Measurements from ENCODE around the gene LRRC75B. TPM values are rescaled to one million over a fixed set of nuclear protein-coding genes. Genes with fewer than 3 reads are reported as not detected.

The LRRC75B gene
- total and polyA plus RNA-seq, 2 of the 13 experiments (the other 11 are each of a cell fraction or from before 2014, with no cell fraction given) = 11.8 to 34.8 TPM

DNA sequence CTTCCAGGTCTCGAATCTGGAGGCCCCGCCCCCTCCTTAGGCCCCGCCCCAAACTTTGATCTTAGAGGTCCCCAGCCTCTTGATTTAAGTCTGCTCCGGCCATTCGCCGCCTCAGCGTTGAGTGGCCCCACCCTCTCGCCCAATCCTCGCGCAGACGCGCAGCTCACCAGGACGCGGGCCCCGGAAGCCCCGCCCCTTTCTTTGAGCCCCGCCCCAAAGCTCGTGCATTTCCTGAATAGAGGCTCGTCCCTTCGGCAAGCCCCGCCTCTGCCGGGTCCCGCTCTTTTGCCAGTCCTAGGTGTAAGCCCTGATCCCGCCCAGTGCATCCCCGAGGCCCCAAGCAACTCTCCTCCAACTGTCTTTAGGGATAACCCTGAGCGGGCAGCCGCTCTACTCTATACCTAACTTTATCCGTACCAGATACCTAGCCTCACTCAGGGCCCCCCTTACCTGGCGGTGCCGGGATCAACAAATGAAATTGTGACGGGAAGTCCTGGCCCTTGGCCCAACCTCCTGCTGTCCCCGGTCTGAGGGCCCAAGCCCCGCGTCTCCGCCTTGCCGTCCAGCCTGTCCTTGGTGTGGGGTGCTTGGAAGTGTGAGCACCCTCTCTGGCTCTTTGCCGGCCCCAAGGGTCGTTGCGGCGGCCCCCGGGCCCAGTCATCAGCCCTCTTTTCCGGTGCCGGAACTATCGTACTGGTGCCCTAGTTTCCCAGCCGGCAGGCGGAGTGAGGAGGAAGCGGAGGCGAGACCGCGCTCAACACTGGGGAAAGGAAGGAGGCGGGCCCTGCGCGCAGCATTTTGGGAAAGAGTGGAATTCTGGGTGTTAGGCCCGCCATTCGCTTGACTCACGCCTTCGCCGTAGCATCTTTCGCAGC is 37.5 kb downstream of the LRRC75B start, which contains the start of gene SNRPD3 (continued):
- TF ChIP-seq, protein P1, sequence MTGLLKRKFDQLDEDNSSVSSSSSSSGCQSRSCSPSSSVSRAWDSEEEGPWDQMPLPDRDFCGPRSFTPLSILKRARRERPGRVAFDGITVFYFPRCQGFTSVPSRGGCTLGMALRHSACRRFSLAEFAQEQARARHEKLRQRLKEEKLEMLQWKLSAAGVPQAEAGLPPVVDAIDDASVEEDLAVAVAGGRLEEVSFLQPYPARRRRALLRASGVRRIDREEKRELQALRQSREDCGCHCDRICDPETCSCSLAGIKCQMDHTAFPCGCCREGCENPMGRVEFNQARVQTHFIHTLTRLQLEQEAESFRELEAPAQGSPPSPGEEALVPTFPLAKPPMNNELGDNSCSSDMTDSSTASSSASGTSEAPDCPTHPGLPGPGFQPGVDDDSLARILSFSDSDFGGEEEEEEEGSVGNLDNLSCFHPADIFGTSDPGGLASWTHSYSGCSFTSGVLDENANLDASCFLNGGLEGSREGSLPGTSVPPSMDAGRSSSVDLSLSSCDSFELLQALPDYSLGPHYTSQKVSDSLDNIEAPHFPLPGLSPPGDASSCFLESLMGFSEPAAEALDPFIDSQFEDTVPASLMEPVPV (CRISPR knock-in tag; IDR thresholded peaks at IDR 0.05) = peak; percentile 89
- TF ChIP-seq, protein P2, sequence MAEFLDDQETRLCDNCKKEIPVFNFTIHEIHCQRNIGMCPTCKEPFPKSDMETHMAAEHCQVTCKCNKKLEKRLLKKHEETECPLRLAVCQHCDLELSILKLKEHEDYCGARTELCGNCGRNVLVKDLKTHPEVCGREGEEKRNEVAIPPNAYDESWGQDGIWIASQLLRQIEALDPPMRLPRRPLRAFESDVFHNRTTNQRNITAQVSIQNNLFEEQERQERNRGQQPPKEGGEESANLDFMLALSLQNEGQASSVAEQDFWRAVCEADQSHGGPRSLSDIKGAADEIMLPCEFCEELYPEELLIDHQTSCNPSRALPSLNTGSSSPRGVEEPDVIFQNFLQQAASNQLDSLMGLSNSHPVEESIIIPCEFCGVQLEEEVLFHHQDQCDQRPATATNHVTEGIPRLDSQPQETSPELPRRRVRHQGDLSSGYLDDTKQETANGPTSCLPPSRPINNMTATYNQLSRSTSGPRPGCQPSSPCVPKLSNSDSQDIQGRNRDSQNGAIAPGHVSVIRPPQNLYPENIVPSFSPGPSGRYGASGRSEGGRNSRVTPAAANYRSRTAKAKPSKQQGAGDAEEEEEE (CRISPR knock-in tag; IDR thresholded peaks at IDR 0.05; ENCODE audit: borderline replicate concordance) = 0 out of 2 replicates have a peak, but pooled peaks have one; percentile 43
- peak; percentile 99 for TF ChIP-seq HNRNPLL (IDR thresholded peaks at IDR 0.05; ENCODE audit: low read depth, low read length, poor library complexity, severe bottlenecking)
- peak; percentile 90 for TF ChIP-seq ZNF670 (CRISPR knock-in tag; IDR thresholded peaks at IDR 0.05; ENCODE audit: borderline replicate concordance)
- TF ChIP-seq, protein P3, sequence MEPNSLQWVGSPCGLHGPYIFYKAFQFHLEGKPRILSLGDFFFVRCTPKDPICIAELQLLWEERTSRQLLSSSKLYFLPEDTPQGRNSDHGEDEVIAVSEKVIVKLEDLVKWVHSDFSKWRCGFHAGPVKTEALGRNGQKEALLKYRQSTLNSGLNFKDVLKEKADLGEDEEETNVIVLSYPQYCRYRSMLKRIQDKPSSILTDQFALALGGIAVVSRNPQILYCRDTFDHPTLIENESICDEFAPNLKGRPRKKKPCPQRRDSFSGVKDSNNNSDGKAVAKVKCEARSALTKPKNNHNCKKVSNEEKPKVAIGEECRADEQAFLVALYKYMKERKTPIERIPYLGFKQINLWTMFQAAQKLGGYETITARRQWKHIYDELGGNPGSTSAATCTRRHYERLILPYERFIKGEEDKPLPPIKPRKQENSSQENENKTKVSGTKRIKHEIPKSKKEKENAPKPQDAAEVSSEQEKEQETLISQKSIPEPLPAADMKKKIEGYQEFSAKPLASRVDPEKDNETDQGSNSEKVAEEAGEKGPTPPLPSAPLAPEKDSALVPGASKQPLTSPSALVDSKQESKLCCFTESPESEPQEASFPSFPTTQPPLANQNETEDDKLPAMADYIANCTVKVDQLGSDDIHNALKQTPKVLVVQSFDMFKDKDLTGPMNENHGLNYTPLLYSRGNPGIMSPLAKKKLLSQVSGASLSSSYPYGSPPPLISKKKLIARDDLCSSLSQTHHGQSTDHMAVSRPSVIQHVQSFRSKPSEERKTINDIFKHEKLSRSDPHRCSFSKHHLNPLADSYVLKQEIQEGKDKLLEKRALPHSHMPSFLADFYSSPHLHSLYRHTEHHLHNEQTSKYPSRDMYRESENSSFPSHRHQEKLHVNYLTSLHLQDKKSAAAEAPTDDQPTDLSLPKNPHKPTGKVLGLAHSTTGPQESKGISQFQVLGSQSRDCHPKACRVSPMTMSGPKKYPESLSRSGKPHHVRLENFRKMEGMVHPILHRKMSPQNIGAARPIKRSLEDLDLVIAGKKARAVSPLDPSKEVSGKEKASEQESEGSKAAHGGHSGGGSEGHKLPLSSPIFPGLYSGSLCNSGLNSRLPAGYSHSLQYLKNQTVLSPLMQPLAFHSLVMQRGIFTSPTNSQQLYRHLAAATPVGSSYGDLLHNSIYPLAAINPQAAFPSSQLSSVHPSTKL (CRISPR knock-in tag; IDR thresholded peaks at IDR 0.05) = peak; percentile 61; the same call in 1 of the 2 replicates
- peak; percentile 41; the same call in 1 of the 2 replicates for TF ChIP-seq ZNF747 (CRISPR knock-in tag; IDR thresholded peaks at IDR 0.05; ENCODE audit: borderline replicate concordance)
- TF ChIP-seq, protein P4, sequence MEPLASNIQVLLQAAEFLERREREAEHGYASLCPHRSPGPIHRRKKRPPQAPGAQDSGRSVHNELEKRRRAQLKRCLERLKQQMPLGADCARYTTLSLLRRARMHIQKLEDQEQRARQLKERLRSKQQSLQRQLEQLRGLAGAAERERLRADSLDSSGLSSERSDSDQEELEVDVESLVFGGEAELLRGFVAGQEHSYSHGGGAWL (CRISPR knock-in tag; IDR thresholded peaks at IDR 0.05) = peak; percentile 85
- peak; percentile 95; the same call in 1 of the 2 replicates for TF ChIP-seq NFATC3 (CRISPR knock-in tag; IDR thresholded peaks at IDR 0.05)
- peak; percentile 95 for TF ChIP-seq HES4 (CRISPR knock-in tag; IDR thresholded peaks at IDR 0.05; ENCODE audit: borderline replicate concordance)
- peak; percentile 75; the same call in 1 of the 2 replicates for TF ChIP-seq ZNF124 (CRISPR knock-in tag; IDR thresholded peaks at IDR 0.05)
- peak; percentile 90 for TF ChIP-seq ELF4 (CRISPR knock-in tag; IDR thresholded peaks at IDR 0.05; ENCODE audit: borderline replicate concordance)
- peak; percentile 46; the same call in 1 of the 2 replicates for TF ChIP-seq ZNF724P (CRISPR knock-in tag; IDR thresholded peaks at IDR 0.05; ENCODE audit: borderline replicate concordance)
- TF ChIP-seq, protein P5, sequence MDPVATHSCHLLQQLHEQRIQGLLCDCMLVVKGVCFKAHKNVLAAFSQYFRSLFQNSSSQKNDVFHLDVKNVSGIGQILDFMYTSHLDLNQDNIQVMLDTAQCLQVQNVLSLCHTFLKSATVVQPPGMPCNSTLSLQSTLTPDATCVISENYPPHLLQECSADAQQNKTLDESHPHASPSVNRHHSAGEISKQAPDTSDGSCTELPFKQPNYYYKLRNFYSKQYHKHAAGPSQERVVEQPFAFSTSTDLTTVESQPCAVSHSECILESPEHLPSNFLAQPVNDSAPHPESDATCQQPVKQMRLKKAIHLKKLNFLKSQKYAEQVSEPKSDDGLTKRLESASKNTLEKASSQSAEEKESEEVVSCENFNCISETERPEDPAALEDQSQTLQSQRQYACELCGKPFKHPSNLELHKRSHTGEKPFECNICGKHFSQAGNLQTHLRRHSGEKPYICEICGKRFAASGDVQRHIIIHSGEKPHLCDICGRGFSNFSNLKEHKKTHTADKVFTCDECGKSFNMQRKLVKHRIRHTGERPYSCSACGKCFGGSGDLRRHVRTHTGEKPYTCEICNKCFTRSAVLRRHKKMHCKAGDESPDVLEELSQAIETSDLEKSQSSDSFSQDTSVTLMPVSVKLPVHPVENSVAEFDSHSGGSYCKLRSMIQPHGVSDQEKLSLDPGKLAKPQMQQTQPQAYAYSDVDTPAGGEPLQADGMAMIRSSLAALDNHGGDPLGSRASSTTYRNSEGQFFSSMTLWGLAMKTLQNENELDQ (CRISPR knock-in tag; IDR thresholded peaks at IDR 0.05; ENCODE audit: borderline replicate concordance) = peak; percentile 89
- TF ChIP-seq RFX3 (CRISPR knock-in tag; IDR thresholded peaks at IDR 0.05) = peak; percentile 20; the same call in 1 of the 2 replicates
- TF ChIP-seq, protein P6, sequence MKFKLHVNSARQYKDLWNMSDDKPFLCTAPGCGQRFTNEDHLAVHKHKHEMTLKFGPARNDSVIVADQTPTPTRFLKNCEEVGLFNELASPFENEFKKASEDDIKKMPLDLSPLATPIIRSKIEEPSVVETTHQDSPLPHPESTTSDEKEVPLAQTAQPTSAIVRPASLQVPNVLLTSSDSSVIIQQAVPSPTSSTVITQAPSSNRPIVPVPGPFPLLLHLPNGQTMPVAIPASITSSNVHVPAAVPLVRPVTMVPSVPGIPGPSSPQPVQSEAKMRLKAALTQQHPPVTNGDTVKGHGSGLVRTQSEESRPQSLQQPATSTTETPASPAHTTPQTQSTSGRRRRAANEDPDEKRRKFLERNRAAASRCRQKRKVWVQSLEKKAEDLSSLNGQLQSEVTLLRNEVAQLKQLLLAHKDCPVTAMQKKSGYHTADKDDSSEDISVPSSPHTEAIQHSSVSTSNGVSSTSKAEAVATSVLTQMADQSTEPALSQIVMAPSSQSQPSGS (CRISPR knock-in tag; IDR thresholded peaks at IDR 0.05) = peak; percentile 77

Data from HepG2 (cell line).